ENCODE measurements around the gene GOLGB1.

Gene GOLGB1

DNA sequence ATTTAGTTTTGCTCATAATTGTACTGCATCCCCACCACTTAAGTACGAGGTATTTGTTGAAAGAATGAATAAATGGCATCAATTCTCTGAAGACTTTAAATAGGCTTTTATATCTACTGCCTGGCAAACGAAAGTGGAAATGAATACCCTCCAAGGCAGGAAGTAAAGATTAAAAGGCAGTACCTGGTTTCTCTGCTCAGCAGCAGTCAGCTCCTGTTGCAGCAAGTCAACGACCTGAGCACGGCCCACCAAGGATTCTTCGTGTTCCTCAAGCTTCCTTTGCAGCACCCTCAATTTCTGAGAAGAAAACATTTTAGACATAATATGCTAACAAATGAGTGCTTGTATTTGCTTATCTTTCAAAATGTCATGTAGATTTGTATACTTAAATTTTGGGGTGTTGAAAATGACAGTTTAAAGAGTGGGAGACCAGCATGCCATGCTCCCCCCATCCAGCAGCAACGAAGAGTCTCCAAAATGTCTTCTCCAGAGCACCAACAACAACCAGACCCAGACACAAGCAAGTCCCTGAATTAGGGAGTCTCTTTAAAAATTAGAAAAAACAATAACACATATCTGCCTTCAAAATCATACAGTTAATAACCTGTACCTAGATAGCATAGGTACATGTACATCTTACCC, 31.2 kb downstream of the GOLGB1 start:
- Histone ChIP-seq H3K4ac (ENCODE audit: low read depth in 1 of 2, low read length in 2 of 2) (no peak overlapping the region), H2BK5ac (ENCODE audit: low read depth, low read length, poor library complexity, severe bottlenecking) (no peak overlapping the region), H3K36me3 (ENCODE audit: control insufficient read depth in 1 of 2, insufficient read depth in 2 of 2, low read depth in 1 of 2, low read length in 2 of 2) (peaks cover 18 to 98% of the 10 kb centered on the region in 2 experiments), H4K91ac (ENCODE audit: low read length) (no peak overlapping the region), H2BK120ac (ENCODE audit: low read depth, low read length) (no peak overlapping the region), H3K4me3 (ENCODE audit: insufficient read depth in 1 of 2, low read depth in 1 of 2, low read length in 2 of 2) (no peak overlapping the region), H3K23ac (ENCODE audit: low read length in 2 of 2) (no peak overlapping the region), H2AFZ (ENCODE audit: low read depth, low read length) (no peak overlapping the region), H3K4me2 (ENCODE audit: low read length, poor library complexity, severe bottlenecking) (no peak overlapping the region), H3K79me1 (replicated peaks; ENCODE audit: low read length, poor library complexity, severe bottlenecking) (peaks cover 17% of the 10 kb centered on the region), H3K14ac (ENCODE audit: low read length in 2 of 2) (no peak overlapping the region), H3K4me1 (ENCODE audit: control insufficient read depth, insufficient read depth, low read depth, low read length) (no peaks in the 10 kb centered on the region), H2BK15ac (ENCODE audit: low read depth, poor library complexity, severe bottlenecking) (no peak overlapping the region), H3K9ac (ENCODE audit: low read length) (no peak overlapping the region), H3K18ac (ENCODE audit: low read depth in 1 of 2, low read length in 2 of 2) (no peak overlapping the region), H3K9me3 (ENCODE audit: control insufficient read depth, low read length) (no peaks in the 10 kb centered on the region), H2AK5ac (ENCODE audit: low read length, severe bottlenecking) (no peak overlapping the region), H3K27ac (ENCODE audit: low read length, poor library complexity, severe bottlenecking) (no peak overlapping the region), H3K27me3 (ENCODE audit: control insufficient read depth in 1 of 2, insufficient read depth in 1 of 2, low read length in 2 of 2) (no peaks in the 10 kb centered on the region), H2BK12ac (ENCODE audit: low read length in 2 of 2) (no peak overlapping the region), H4K8ac (ENCODE audit: low read length) (no peak overlapping the region)
- WGBS, result 90% methylated on average over 2 of the region's 6 CpGs
- no peak for DNase-seq

DNA sequence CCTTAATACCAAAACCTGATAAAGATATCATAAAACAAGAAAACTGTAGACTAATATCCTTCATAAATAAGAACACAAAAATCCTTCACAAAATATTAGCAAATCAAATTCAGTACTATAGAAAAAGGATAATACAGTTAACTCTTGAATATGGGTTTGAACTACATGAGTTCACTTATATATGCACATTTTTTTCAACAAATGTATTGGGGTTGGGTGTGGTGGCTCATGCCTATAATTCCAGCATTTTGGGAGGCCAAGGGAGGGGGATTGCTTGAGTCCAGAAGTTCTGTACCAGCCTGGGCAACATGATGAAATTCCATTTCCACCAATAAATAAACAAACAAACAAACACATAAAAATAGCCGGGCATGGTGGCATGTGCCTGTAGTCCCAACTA, 39.2 kb downstream of the GOLGB1 start:
- Histone ChIP-seq H2BK5ac (ENCODE audit: low read depth, low read length, poor library complexity, severe bottlenecking) (no peak overlapping the region), H3K23ac (ENCODE audit: low read length in 2 of 2) (no peak overlapping the region), H3K9me3 (ENCODE audit: control insufficient read depth, low read length) (no peaks in the 10 kb centered on the region), H3K4me2 (ENCODE audit: low read length, poor library complexity, severe bottlenecking) (no peak overlapping the region), H3K27me3 (ENCODE audit: control insufficient read depth in 1 of 2, insufficient read depth in 1 of 2, low read length in 2 of 2) (no peaks in the 10 kb centered on the region), H3K9ac (ENCODE audit: low read length) (no peak overlapping the region), H2AK5ac (ENCODE audit: low read length, severe bottlenecking) (no peak overlapping the region), H4K91ac (ENCODE audit: low read length) (no peak overlapping the region), H3K79me1 (replicated peaks; ENCODE audit: low read length, poor library complexity, severe bottlenecking) (peaks cover 18% of the 10 kb centered on the region), H2BK120ac (ENCODE audit: low read depth, low read length) (no peak overlapping the region), H2AFZ (ENCODE audit: low read depth, low read length) (no peak overlapping the region), H4K8ac (ENCODE audit: low read length) (no peak overlapping the region), H3K4ac (ENCODE audit: low read depth in 1 of 2, low read length in 2 of 2) (no peak overlapping the region), H3K4me3 (ENCODE audit: insufficient read depth in 1 of 2, low read depth in 1 of 2, low read length in 2 of 2) (no peak overlapping the region), H2BK12ac (ENCODE audit: low read length in 2 of 2) (no peak overlapping the region), H3K4me1 (ENCODE audit: control insufficient read depth, insufficient read depth, low read depth, low read length) (no peaks in the 10 kb centered on the region), H3K36me3 (ENCODE audit: control insufficient read depth in 1 of 2, insufficient read depth in 2 of 2, low read depth in 1 of 2, low read length in 2 of 2) (peaks cover 18 to 59% of the 10 kb centered on the region in 2 experiments), H3K18ac (ENCODE audit: low read depth in 1 of 2, low read length in 2 of 2) (no peak overlapping the region), H3K14ac (ENCODE audit: low read length in 2 of 2) (no peak overlapping the region), H3K27ac (ENCODE audit: low read length, poor library complexity, severe bottlenecking) (no peak overlapping the region), H2BK15ac (ENCODE audit: low read depth, poor library complexity, severe bottlenecking) (no peak overlapping the region)
- 70% methylated on average over 1 of the region's 1 CpG for WGBS
- DNase-seq, result no peak

GRCh38 chr3:121707531-121708273, 41.8 kb downstream of the GOLGB1 start:
- H3K9me3 ChIP-seq (ENCODE audit: control insufficient read depth, low read length), result peaks cover 5% of the 10 kb centered on the region

GRCh38 chr3:121705541-121705940, 44.0 kb downstream of the GOLGB1 start:
- H3K27ac ChIP-seq (ENCODE audit: low read length, poor library complexity, severe bottlenecking), result no peak overlapping the region
- H2BK12ac ChIP-seq (ENCODE audit: low read length in 2 of 2), result no peak overlapping the region
- no peak overlapping the region for H2AK5ac ChIP-seq (ENCODE audit: low read length, severe bottlenecking)
- no peak overlapping the region for H2BK15ac ChIP-seq (ENCODE audit: low read depth, poor library complexity, severe bottlenecking)
- no peak overlapping the region for H3K4ac ChIP-seq (ENCODE audit: low read depth in 1 of 2, low read length in 2 of 2)
- no peak overlapping the region for H4K8ac ChIP-seq (ENCODE audit: low read length)
- peaks cover 20% of the 10 kb centered on the region for H3K79me1 ChIP-seq (replicated peaks; ENCODE audit: low read length, poor library complexity, severe bottlenecking)
- H3K4me1 ChIP-seq (ENCODE audit: control insufficient read depth, insufficient read depth, low read depth, low read length), result no peaks in the 10 kb centered on the region
- no peak overlapping the region for H3K9ac ChIP-seq (ENCODE audit: low read length)
- no peak overlapping the region for H3K18ac ChIP-seq (ENCODE audit: low read depth in 1 of 2, low read length in 2 of 2)
- no peaks in the 10 kb centered on the region for H3K27me3 ChIP-seq (ENCODE audit: control insufficient read depth in 1 of 2, insufficient read depth in 1 of 2, low read length in 2 of 2)
- no peak for DNase-seq
- no peak overlapping the region for H2BK5ac ChIP-seq (ENCODE audit: low read depth, low read length, poor library complexity, severe bottlenecking)
- H3K4me2 ChIP-seq (ENCODE audit: low read length, poor library complexity, severe bottlenecking), result no peak overlapping the region
- H4K91ac ChIP-seq (ENCODE audit: low read length), result no peak overlapping the region
- H3K4me3 ChIP-seq (ENCODE audit: insufficient read depth in 1 of 2, low read depth in 1 of 2, low read length in 2 of 2), result no peak overlapping the region
- WGBS, result 98% methylated on average over 4 of the region's 5 CpGs
- peaks cover 10 to 67% of the 10 kb centered on the region in 2 experiments for H3K36me3 ChIP-seq (ENCODE audit: control insufficient read depth in 1 of 2, insufficient read depth in 2 of 2, low read depth in 1 of 2, low read length in 2 of 2)
- H3K14ac ChIP-seq (ENCODE audit: low read length in 2 of 2), result no peak overlapping the region
- H3K23ac ChIP-seq (ENCODE audit: low read length in 2 of 2), result no peak overlapping the region
- H2BK120ac ChIP-seq (ENCODE audit: low read depth, low read length), result no peak overlapping the region
- no peak overlapping the region for H2AFZ ChIP-seq (ENCODE audit: low read depth, low read length)
- peaks cover 5% of the 10 kb centered on the region for H3K9me3 ChIP-seq (ENCODE audit: control insufficient read depth, low read length)

More at GRCh38 chr3:121707531-121708273, 41.8 kb downstream of the GOLGB1 start:
- H3K4me3 ChIP-seq (ENCODE audit: insufficient read depth in 1 of 2, low read depth in 1 of 2, low read length in 2 of 2), result no peak overlapping the region
- H3K23ac ChIP-seq (ENCODE audit: low read length in 2 of 2), result no peak overlapping the region
- DNase-seq, result no peak
- no peak overlapping the region for H2AFZ ChIP-seq (ENCODE audit: low read depth, low read length)
- no peak overlapping the region for H4K8ac ChIP-seq (ENCODE audit: low read length)
- H3K27ac ChIP-seq (ENCODE audit: low read length, poor library complexity, severe bottlenecking), result no peak overlapping the region
- no peak overlapping the region for H3K4ac ChIP-seq (ENCODE audit: low read depth in 1 of 2, low read length in 2 of 2)
- WGBS, result 100% methylated on average over 1 of the region's 2 CpGs
- peaks cover 15 to 56% of the 10 kb centered on the region in 2 experiments for H3K36me3 ChIP-seq (ENCODE audit: control insufficient read depth in 1 of 2, insufficient read depth in 2 of 2, low read depth in 1 of 2, low read length in 2 of 2)
- no peaks in the 10 kb centered on the region for H3K27me3 ChIP-seq (ENCODE audit: control insufficient read depth in 1 of 2, insufficient read depth in 1 of 2, low read length in 2 of 2)
- H3K14ac ChIP-seq (ENCODE audit: low read length in 2 of 2), result no peak overlapping the region
- no peak overlapping the region for H4K91ac ChIP-seq (ENCODE audit: low read length)
- no peak overlapping the region for H2BK15ac ChIP-seq (ENCODE audit: low read depth, poor library complexity, severe bottlenecking)
- no peak overlapping the region for H3K18ac ChIP-seq (ENCODE audit: low read depth in 1 of 2, low read length in 2 of 2)
- no peak overlapping the region for H3K4me2 ChIP-seq (ENCODE audit: low read length, poor library complexity, severe bottlenecking)
- no peak overlapping the region for H2AK5ac ChIP-seq (ENCODE audit: low read length, severe bottlenecking)
- H2BK12ac ChIP-seq (ENCODE audit: low read length in 2 of 2), result no peak overlapping the region
- H3K4me1 ChIP-seq (ENCODE audit: control insufficient read depth, insufficient read depth, low read depth, low read length), result no peaks in the 10 kb centered on the region
- H3K9ac ChIP-seq (ENCODE audit: low read length), result no peak overlapping the region
- no peak overlapping the region for H2BK120ac ChIP-seq (ENCODE audit: low read depth, low read length)
- no peak overlapping the region for H2BK5ac ChIP-seq (ENCODE audit: low read depth, low read length, poor library complexity, severe bottlenecking)
- peaks cover 22% of the 10 kb centered on the region for H3K79me1 ChIP-seq (replicated peaks; ENCODE audit: low read length, poor library complexity, severe bottlenecking)
